ENCODE data around the gene PODXL.

Gene PODXL

DNA sequence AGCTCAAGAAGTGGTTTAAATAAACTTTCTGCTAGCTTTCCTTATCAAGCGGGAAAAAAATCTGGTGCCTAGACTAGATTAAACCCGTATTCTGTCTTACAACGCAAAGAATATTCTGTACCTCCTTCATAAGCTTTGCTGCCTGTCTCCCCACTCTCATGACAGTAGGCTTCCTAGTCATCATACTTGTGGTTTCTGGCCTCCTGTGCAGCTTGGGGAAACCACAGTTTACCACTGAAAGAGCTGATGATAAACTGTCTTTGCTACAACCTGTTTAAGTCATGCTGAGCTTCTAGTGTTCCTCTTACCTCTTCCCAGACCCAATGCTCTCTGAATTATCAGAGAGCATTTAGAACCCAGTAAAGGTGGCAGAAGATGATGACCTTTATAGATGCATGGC lies 55.0 kb downstream of the PODXL start:
- no peaks in the 10 kb centered on the region for H3K4me1 ChIP-seq (ENCODE audit: insufficient read depth, low read length)

DNA sequence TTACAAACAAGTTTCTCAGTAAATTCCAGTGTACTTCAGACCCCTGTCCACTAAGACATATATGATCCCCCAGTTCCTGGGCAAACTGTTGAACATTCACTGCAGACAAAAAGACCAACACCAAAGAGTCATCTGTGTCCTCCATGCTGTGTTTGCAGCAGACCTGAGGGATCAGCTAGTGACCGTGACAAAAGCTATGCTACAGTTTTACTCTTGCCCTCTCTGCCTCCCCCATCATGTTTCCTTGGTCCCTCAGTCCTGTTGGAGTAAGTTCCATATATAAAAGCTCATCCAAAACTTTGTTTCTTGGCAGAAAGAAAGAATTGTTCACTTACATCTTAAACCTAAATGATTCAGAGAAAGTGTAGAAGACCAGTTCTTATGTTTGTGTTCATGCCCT lies 56.1 kb downstream of the PODXL start:
- peak overlapping the region; percentile 50; the same call in 1 of the 2 replicates for H3K27ac ChIP-seq (ENCODE audit: low read depth, low read length)
- H3K9ac ChIP-seq (ENCODE audit: low read depth, low read length), result no peak overlapping the region
- WGBS, result 96% methylated on average over 1 of the region's 1 CpG
- H3K9me3 ChIP-seq (ENCODE audit: insufficient read depth, low read depth, low read length), result no peaks in the 10 kb centered on the region
- no peaks in the 10 kb centered on the region for H3K4me1 ChIP-seq (ENCODE audit: insufficient read depth, low read length)
- peaks cover 88% of the 10 kb centered on the region for H3K36me3 ChIP-seq (ENCODE audit: insufficient read depth, low read length)
- H3K4me3 ChIP-seq (ENCODE audit: low read length), result no peak overlapping the region
- H3K27me3 ChIP-seq (ENCODE audit: insufficient read depth, low read length), result no peaks in the 10 kb centered on the region

More for the DNA sequence above, 55.0 kb downstream of the PODXL start:
- 95% methylated on average over 3 of the region's 3 CpGs for WGBS
- no peaks in the 10 kb centered on the region for H3K9me3 ChIP-seq (ENCODE audit: insufficient read depth, low read depth, low read length)
- H3K36me3 ChIP-seq (ENCODE audit: insufficient read depth, low read length), result peaks cover 98% of the 10 kb centered on the region
- no peaks in the 10 kb centered on the region for H3K27me3 ChIP-seq (ENCODE audit: insufficient read depth, low read length)
- no peak overlapping the region for H3K4me3 ChIP-seq (ENCODE audit: low read length)
- no peak overlapping the region for H3K9ac ChIP-seq (ENCODE audit: low read depth, low read length)
- no peak overlapping the region for H3K27ac ChIP-seq (ENCODE audit: low read depth, low read length)

DNA sequence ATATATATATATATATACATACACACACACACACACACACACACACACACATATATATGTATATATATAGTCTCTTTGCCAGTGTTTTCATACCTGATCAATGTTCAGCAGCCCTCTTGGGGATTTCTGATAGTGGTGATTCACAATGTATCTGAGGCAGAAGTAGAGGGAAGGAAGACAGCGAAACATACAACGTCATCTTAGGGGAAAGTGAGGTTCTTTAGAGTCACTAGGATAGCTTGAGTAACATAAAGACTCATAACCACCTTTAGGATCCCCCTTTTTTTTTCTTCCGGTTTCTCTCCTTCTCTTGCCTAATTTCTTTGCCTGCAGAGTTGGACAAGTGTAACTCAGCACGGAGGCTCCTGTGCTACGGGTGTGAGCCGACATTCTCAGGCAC lies 56.6 kb downstream of the PODXL start:
- Histone ChIP-seq H3K9me3 (ENCODE audit: insufficient read depth, low read depth, low read length) (no peaks in the 10 kb centered on the region), H3K4me1 (ENCODE audit: insufficient read depth, low read length) (no peaks in the 10 kb centered on the region), H3K27ac (ENCODE audit: low read depth, low read length) (no peak overlapping the region), H3K4me3 (ENCODE audit: low read length) (no peak overlapping the region), H3K9ac (ENCODE audit: low read depth, low read length) (no peak overlapping the region), H3K27me3 (ENCODE audit: insufficient read depth, low read length) (no peaks in the 10 kb centered on the region), H3K36me3 (ENCODE audit: insufficient read depth, low read length) (peaks cover 82% of the 10 kb centered on the region)
- 94% methylated on average over 6 of the region's 6 CpGs for WGBS

DNA sequence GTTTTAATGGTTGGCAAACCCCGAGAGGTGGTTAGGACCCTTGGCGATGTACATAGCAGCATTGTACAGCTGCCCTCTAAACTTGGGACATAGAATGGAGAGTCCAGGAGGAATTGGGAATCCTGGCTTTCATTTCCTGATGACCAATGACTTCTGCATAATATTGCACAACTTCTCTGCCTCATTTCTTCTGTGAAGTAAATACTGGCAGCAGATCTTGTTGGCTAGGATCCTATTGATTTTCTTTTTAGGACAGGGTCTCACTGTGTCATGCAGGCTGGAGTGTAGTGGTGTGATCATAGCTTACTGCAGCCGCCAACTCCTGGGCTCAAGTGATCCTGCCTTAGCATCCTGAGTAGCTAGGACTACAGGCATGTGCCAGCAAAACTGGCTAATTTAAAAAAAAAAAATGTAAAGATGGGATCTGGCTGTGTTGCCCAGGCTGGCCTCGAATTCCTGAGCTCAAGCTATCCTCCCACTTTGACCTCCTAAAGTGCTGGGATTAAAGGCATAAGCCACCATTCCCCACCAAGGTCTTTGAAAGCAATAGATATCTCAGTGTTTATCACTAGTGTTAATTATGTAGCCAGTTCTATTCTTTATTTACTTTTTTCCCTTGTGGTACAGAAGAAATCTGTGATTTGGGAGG lies 58.1 kb downstream of the PODXL start:
- Histone ChIP-seq H3K36me3 (ENCODE audit: insufficient read depth, low read length) (peaks cover 68% of the 10 kb centered on the region), H3K4me3 (ENCODE audit: low read length) (no peak overlapping the region), H3K4me1 (ENCODE audit: insufficient read depth, low read length) (no peaks in the 10 kb centered on the region), H3K27me3 (ENCODE audit: insufficient read depth, low read length) (no peaks in the 10 kb centered on the region), H3K9me3 (ENCODE audit: insufficient read depth, low read depth, low read length) (no peaks in the 10 kb centered on the region), H3K27ac (ENCODE audit: low read depth, low read length) (peak overlapping the region; percentile 20; the same call in 1 of the 2 replicates), H3K9ac (ENCODE audit: low read depth, low read length) (no peak overlapping the region)
- WGBS, result 82% methylated on average over 4 of the region's 4 CpGs

DNA sequence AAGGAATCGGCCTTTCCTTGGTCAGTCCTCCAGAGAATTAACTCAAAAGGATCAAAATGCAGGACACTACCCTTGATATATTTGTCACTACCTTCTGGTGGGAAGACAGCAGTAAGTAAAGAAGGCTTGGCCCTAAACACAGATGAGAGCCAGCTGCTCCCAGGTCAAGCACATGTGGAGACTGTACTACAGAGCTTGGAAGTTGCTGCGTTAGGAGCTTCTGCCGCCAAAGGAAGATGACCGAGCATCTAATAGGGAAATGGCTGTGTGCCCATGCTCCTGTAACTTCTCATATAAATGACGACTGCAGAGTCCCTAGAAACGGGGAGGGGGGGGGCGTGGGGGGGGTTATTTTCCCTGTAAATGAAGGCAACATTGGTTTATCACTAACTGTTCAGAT lies 59.0 kb downstream of the PODXL start:
- H3K27me3 ChIP-seq (ENCODE audit: insufficient read depth, low read length), result no peaks in the 10 kb centered on the region
- H3K9me3 ChIP-seq (ENCODE audit: insufficient read depth, low read depth, low read length), result no peaks in the 10 kb centered on the region
- H3K4me3 ChIP-seq (ENCODE audit: low read length), result no peak overlapping the region
- WGBS, result 92% methylated on average over 7 of the region's 7 CpGs
- peak overlapping the region; percentile 58; the same call in 1 of the 2 replicates for H3K27ac ChIP-seq (ENCODE audit: low read depth, low read length)
- no peak overlapping the region for H3K9ac ChIP-seq (ENCODE audit: low read depth, low read length)
- H3K36me3 ChIP-seq (ENCODE audit: insufficient read depth, low read length), result peaks cover 59% of the 10 kb centered on the region
- no peaks in the 10 kb centered on the region for H3K4me1 ChIP-seq (ENCODE audit: insufficient read depth, low read length)

DNA sequence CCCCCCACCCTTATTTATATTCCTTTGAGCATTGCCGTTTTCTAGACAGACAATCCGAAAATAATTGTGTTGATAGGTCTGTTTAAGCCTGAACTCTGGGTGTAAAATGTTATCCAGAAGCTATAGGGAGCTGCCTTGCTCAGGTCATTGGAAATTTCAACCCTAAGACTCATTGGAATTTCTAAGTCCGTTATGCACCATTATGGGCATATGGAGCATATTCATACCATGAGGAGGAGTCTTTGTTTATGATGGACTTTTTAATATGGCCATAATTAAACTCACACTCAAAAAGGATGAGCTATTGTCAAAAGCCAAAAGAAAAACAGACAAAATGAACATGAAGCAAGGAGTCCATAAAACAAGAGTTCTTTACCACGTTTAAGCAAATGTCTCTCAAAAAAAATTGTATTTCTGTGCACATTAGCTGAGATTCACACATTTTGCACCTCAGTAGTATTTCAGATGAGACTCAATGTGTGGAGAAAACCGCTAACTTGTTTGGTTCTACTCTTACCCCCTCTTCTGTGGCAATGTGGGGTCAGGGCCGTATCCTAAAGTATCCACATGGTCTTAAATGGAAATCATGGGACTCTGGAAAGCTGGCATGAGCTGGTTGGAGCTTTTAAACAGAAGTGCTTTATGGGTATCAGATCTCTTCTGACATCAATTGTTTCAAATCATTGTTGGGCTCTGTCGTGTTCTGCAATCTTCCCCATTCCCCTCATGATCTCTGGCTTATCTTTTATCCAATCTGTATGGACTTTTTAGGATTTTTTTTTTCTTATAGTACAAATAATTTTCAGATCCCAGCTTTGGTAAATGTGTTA lies 60.5 kb downstream of the PODXL start:
- no peaks in the 10 kb centered on the region for H3K27me3 ChIP-seq (ENCODE audit: insufficient read depth, low read length)
- H3K27ac ChIP-seq (ENCODE audit: low read depth, low read length), result no peak overlapping the region
- H3K36me3 ChIP-seq (ENCODE audit: insufficient read depth, low read length), result peaks cover 43% of the 10 kb centered on the region
- 86% methylated on average over 7 of the region's 7 CpGs for WGBS
- H3K9ac ChIP-seq (ENCODE audit: low read depth, low read length), result no peak overlapping the region
- no peaks in the 10 kb centered on the region for H3K4me1 ChIP-seq (ENCODE audit: insufficient read depth, low read length)
- H3K9me3 ChIP-seq (ENCODE audit: insufficient read depth, low read depth, low read length), result no peaks in the 10 kb centered on the region
- H3K4me3 ChIP-seq (ENCODE audit: low read length), result no peak overlapping the region

DNA sequence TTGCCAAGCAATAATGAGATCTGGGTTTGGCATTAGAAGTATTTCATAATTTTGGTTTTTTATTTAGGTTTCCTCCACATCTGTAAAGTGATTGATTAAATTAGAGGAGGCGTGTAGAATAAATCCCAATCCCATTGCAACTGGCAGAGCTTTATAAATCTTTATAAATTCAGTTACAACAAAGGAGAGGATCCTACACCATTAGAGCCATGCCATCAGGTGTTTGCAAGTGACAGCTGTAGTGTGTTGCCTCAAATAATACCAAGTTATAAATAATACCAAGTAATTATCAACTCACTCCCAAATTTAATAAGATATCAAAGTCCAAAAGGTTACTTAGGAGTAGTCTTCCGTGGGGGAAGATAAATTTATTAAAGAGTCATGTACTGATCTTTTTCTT lies 62.2 kb downstream of the PODXL start:
- H3K27ac ChIP-seq (ENCODE audit: low read depth, low read length), result no peak overlapping the region
- no peaks in the 10 kb centered on the region for H3K9me3 ChIP-seq (ENCODE audit: insufficient read depth, low read depth, low read length)
- 100% methylated on average over 1 of the region's 2 CpGs for WGBS

DNA sequence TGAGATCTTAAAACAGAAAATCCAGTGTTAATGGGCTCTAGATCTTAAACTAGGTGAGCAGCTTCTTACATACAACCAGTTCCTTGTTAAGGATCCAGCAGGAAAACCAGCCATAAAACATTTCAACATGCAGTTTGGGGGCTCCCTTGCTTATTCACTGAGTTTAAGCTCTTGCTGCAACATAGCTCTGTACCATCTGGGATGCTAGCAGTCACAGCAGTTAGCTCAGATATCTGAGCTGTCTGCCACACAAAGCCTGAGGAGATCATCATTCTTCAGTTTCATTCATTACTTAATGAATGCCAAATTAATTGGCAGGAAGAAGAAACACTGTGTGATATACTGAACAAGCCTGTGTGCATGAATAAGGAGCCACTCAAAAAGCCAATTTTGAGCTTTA lies 62.8 kb downstream of the PODXL start:
- no peaks in the 10 kb centered on the region for H3K27me3 ChIP-seq (ENCODE audit: insufficient read depth, low read length)
- no peak overlapping the region for H3K9ac ChIP-seq (ENCODE audit: low read depth, low read length)
- no peaks in the 10 kb centered on the region for H3K4me1 ChIP-seq (ENCODE audit: insufficient read depth, low read length)
- H3K4me3 ChIP-seq (ENCODE audit: low read length), result no peak overlapping the region
- peaks cover 21% of the 10 kb centered on the region for H3K36me3 ChIP-seq (ENCODE audit: insufficient read depth, low read length)
- no peak overlapping the region for H3K27ac ChIP-seq (ENCODE audit: low read depth, low read length)
- H3K9me3 ChIP-seq (ENCODE audit: insufficient read depth, low read depth, low read length), result no peaks in the 10 kb centered on the region

More for the DNA sequence above, 62.2 kb downstream of the PODXL start:
- no peaks in the 10 kb centered on the region for H3K27me3 ChIP-seq (ENCODE audit: insufficient read depth, low read length)
- H3K9ac ChIP-seq (ENCODE audit: low read depth, low read length), result no peak overlapping the region
- no peak overlapping the region for H3K4me3 ChIP-seq (ENCODE audit: low read length)
- H3K4me1 ChIP-seq (ENCODE audit: insufficient read depth, low read length), result no peaks in the 10 kb centered on the region
- peaks cover 27% of the 10 kb centered on the region for H3K36me3 ChIP-seq (ENCODE audit: insufficient read depth, low read length)

DNA sequence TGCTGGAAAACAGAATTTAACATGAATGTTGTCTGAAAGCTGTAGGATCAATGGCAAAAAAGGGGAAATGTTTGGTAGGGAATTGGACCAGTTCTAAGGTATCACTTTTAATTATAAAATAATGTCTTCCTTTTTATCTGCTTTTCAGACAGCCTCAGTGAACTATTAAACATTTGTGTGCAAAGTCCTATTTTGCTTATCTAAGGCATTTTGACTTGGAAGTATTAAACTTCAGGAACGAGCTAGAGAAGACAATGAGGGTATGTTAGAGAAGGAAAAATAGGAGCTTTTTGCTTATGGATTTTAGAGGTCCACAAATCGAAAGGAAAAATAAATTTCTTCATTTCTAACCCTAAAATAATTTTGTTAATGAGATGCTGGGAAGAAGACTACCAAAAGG lies 63.3 kb downstream of the PODXL start:
- WGBS, result 88% methylated on average over 1 of the region's 2 CpGs
- Histone ChIP-seq H3K27me3 (ENCODE audit: insufficient read depth, low read length) (no peaks in the 10 kb centered on the region), H3K9ac (ENCODE audit: low read depth, low read length) (no peak overlapping the region)

DNA sequence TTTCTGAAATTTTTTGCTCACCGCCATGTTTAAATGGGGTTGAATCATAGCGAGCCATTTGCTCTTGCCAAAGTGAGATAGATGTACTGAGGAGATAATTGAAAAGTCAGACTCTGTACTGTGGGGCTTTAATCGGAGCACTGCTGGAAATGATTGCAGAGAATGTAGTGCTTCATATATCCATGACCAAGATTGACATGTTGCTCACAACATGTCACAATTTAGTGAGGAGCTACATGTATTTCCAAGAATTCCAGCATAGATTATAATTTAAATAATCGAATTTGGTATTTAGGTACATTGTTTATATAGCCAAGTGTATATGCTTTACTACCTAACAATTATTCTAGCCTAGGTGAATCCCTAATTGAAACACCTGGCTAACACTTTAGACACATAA lies 66.5 kb downstream of the PODXL start:
- 96% methylated on average over 3 of the region's 4 CpGs for WGBS
- no peaks in the 10 kb centered on the region for H3K9me3 ChIP-seq (ENCODE audit: insufficient read depth, low read depth, low read length)
- H3K27ac ChIP-seq (ENCODE audit: low read depth, low read length), result no peak overlapping the region
- H3K9ac ChIP-seq (ENCODE audit: low read depth, low read length), result no peak overlapping the region
- H3K27me3 ChIP-seq (ENCODE audit: insufficient read depth, low read length), result no peaks in the 10 kb centered on the region
- H3K36me3 ChIP-seq (ENCODE audit: insufficient read depth, low read length), result peaks cover 7% of the 10 kb centered on the region
- H3K4me1 ChIP-seq (ENCODE audit: insufficient read depth, low read length), result no peaks in the 10 kb centered on the region
- no peak overlapping the region for H3K4me3 ChIP-seq (ENCODE audit: low read length)

More for the DNA sequence above, 63.3 kb downstream of the PODXL start:
- H3K4me3 ChIP-seq (ENCODE audit: low read length), result no peak overlapping the region
- no peak overlapping the region for H3K27ac ChIP-seq (ENCODE audit: low read depth, low read length)
- H3K36me3 ChIP-seq (ENCODE audit: insufficient read depth, low read length), result peaks cover 16% of the 10 kb centered on the region
- H3K4me1 ChIP-seq (ENCODE audit: insufficient read depth, low read length), result no peaks in the 10 kb centered on the region
- H3K9me3 ChIP-seq (ENCODE audit: insufficient read depth, low read depth, low read length), result no peaks in the 10 kb centered on the region

DNA sequence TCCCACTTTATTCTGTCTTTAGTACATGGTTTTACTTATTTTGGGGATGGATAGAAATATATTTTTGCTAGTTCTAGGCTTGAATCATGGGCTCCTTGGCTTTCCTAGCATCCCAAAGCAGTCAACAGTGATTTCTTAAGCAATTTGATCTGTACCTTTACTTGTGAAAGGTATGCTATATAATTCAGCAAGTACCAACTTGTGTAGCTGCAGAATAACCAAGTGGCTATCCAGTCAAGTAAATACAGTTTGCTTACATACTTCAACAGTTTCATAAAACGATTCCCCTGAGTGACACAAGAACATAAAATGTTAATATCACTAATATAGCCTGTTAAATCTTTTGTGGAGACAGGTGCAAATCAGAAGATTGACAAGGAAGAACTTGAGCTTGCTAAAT lies 67.2 kb downstream of the PODXL start:
- Histone ChIP-seq H3K9me3 (ENCODE audit: insufficient read depth, low read depth, low read length) (no peaks in the 10 kb centered on the region), H3K36me3 (ENCODE audit: insufficient read depth, low read length) (peaks cover 7% of the 10 kb centered on the region), H3K9ac (ENCODE audit: low read depth, low read length) (no peak overlapping the region), H3K4me1 (ENCODE audit: insufficient read depth, low read length) (no peaks in the 10 kb centered on the region), H3K27ac (ENCODE audit: low read depth, low read length) (no peak overlapping the region), H3K4me3 (ENCODE audit: low read length) (no peak overlapping the region), H3K27me3 (ENCODE audit: insufficient read depth, low read length) (no peaks in the 10 kb centered on the region)
- 90% methylated on average over 1 of the region's 1 CpG for WGBS
